Gastroesophageal sphincter (tissue), 4 donors: Measurements from ENCODE around the gene FLRT2. TPM values are rescaled to one million over a fixed set of nuclear protein-coding genes. Genes with fewer than 3 reads are reported as not detected.
A peak's percentile ranks its signal among the peaks of the same experiment; 100 is the strongest.

Experiments used
- ATAC-seq: fragments of 150-250 bp; one replicate; pipeline ENCODE4 v1.9.1; 2016; ENCODE audit warnings: mild to moderate bottlenecking, moderate library complexity
- H3K27ac ChIP-seq, 4 donors: fragments of 200-600 bp; sonication (generic) in 3 of 4; 1 replicate in 3 of 4; 2 replicates in 1 of 4; pipeline ENCODE4 v1.5.1; 2016 to 2019
- H3K27me3 ChIP-seq: fragments of 200-600 bp; sonication (generic); one replicate; pipeline ENCODE4 v1.5.1; 2019
- H3K36me3 ChIP-seq, 2 donors: fragments of 200-600 bp; sonication (generic); one replicate each; pipeline ENCODE4 v1.5.1; 2019; ENCODE audit warnings: control low read depth in 1 of 2
- H3K4me1 ChIP-seq, 3 donors: fragments of 200-600 bp; sonication (generic); 1 replicate in 2 of 3; 2 replicates in 1 of 3; pipeline ENCODE4 v1.5.1; 2016 to 2019; ENCODE audit warnings: control low read depth in 2 of 3
- H3K4me3 ChIP-seq, 2 donors: fragments of 200-600 bp; sonication (generic); one replicate each; pipeline ENCODE4 v1.5.1; 2019; ENCODE audit warnings: mild to moderate bottlenecking in 1 of 2, moderate library complexity in 1 of 2
- H3K9me3 ChIP-seq, 3 donors: fragments of 200-600 bp; sonication (generic); one replicate each; pipeline ENCODE4 v1.5.1; 2017 to 2019; ENCODE audit warnings: control low read depth in 2 of 3
- CTCF ChIP-seq, 4 experiments: fragments of 200-600 bp in 2 of 4; fragments of 450-650 bp in 2 of 4; sonication (generic) in 1 of 4; IDR thresholded peaks; one replicate each; pipeline ENCODE4 v1.5.1; 2017 to 2019; ENCODE audit warnings: antibody characterized with exemption in 4 of 4, mild to moderate bottlenecking in 2 of 4, moderate library complexity in 2 of 4
- EP300 ChIP-seq: sonication (generic); formaldehyde crosslinking; IDR thresholded peaks from one replicate; pipeline ENCODE4 v1.6.1; 2017; ENCODE audit warnings: antibody characterized with exemption, mild to moderate bottlenecking
- POLR2A ChIP-seq, 2 donors: fragments of 450-650 bp; IDR thresholded peaks; one replicate each; pipeline ENCODE4 v1.6.1; 2017; ENCODE audit warnings: antibody characterized with exemption in 2 of 2, mild to moderate bottlenecking in 2 of 2, moderate library complexity in 1 of 2
- POLR2AphosphoS5 ChIP-seq: sonication (generic); formaldehyde crosslinking; IDR thresholded peaks from one replicate; pipeline ENCODE4 v1.6.1; 2017; ENCODE audit warnings: antibody characterized with exemption
- WGBS, 2 donors: methylation state at CpG; one replicate each; pipeline ENCODE4 v1.1.5; 2018; ENCODE audit warnings: low coverage in 1 of 2; 5-methylcytosine and 5-hydroxymethylcytosine counted together
- total RNA-seq, 4 donors: library from RNA; depleted of rRNA; stranded (reverse); fragments of >200 nt; gene quantifications; one replicate each; pipeline ENCODE4 v1.1.0, GENCODE V29; 2016

The FLRT2 gene
- total RNA-seq, 4 donors from 2014 or later = 9.2 to 30.8 (median 16.4) TPM

DNA sequence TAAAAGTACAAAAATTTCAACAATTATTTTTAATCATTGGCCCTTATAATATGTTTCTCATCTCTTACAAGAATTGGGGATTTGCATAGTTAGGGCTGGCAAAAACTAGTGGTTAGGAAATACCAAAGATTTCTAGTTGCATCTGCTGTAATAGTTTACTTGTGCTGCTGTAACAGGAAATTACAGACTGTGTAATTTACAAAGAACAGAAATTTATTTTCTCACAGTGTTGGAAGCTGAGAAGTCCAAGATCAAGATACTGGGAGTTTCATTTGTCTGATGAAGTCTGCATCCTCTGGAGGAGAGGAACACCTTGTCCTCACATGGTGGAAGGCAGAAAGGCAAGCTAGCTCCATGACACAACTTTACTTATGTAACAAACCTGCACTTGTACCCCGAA is 157.0 kb downstream of the FLRT2 start:
- H3K27me3 ChIP-seq = no peaks in the 10 kb centered on the region
- H3K36me3 ChIP-seq = no peaks in the 10 kb centered on the region
- no peak overlapping the region for H3K4me3 ChIP-seq
- H3K27ac ChIP-seq = no peak overlapping the region
- H3K4me1 ChIP-seq = no peaks in the 10 kb centered on the region
- WGBS, 2 donors = 0 to 23% methylated on average over 1 of the region's 1 CpG
- no peak for TF ChIP-seq POLR2AphosphoS5
- no peak for TF ChIP-seq POLR2A (IDR thresholded peaks at IDR 0.05)
- H3K9me3 ChIP-seq = no peaks in the 10 kb centered on the region
- ATAC-seq = peak; percentile 70

- Histone ChIP-seq H3K36me3 (no peaks in the 10 kb centered on the region), H3K27me3 (no peaks in the 10 kb centered on the region), H3K27ac (no peak overlapping the region), H3K4me3 (no peak overlapping the region), H3K9me3 (no peaks in the 10 kb centered on the region), H3K4me1 (no peaks in the 10 kb centered on the region)
- ATAC-seq = no peak
- 36 to 69% methylated on average over 1 of the region's 1 CpG for WGBS, 2 donors
- TF ChIP-seq EP300 (no peak), POLR2AphosphoS5 (no peak), POLR2A (IDR thresholded peaks at IDR 0.05) (no peak), CTCF (IDR thresholded peaks at IDR 0.05) (no peak)
Measured at GRCh38 chr14:85687456-85687855, 157.5 kb downstream of the FLRT2 start.

- ATAC-seq = peak; percentile 75
- Histone ChIP-seq H3K27me3 (no peaks in the 10 kb centered on the region), H3K36me3 (no peaks in the 10 kb centered on the region), H3K4me3 (no peak overlapping the region), H3K27ac (no peak overlapping the region), H3K9me3 (no peaks in the 10 kb centered on the region), H3K4me1 (no peaks in the 10 kb centered on the region)
- 71 to 92% methylated on average over 1 of the region's 1 CpG for WGBS, 2 donors
- TF ChIP-seq POLR2AphosphoS5 (no peak), CTCF (IDR thresholded peaks at IDR 0.05) (no peak), POLR2A (IDR thresholded peaks at IDR 0.05) (no peak), EP300 (no peak)
Measured at GRCh38 chr14:85688006-85688405, 158.1 kb downstream of the FLRT2 start.

DNA sequence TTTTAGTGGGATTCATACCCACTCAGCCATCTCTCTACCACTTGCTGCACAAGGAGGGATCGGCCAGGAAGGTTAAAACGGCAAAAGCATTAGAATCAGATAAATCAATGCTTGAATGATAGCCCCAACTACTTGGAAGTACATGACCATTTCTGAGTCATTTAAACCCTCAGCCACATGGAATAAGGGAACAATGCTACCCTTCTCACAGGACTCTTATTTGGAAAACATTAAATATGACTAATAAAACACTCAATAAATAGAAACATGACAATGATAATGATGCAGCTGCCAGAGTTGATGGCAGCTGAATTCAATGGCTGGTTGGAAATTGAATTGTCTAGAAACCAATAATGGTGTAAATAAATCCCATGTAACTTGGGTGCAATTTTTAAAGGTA is 165.4 kb downstream of the FLRT2 start:
- ATAC-seq = no peak
- no peaks in the 10 kb centered on the region for H3K4me1 ChIP-seq
- no peaks in the 10 kb centered on the region for H3K9me3 ChIP-seq
- no peak overlapping the region for H3K4me3 ChIP-seq
- H3K36me3 ChIP-seq = no peaks in the 10 kb centered on the region
- no peaks in the 10 kb centered on the region for H3K27me3 ChIP-seq
- 76 to 81% methylated on average over 2 of the region's 2 CpGs for WGBS, 2 donors
- no peak overlapping the region for H3K27ac ChIP-seq
- TF ChIP-seq POLR2A (IDR thresholded peaks at IDR 0.05) (no peak), EP300 (no peak), POLR2AphosphoS5 (no peak), CTCF (IDR thresholded peaks at IDR 0.05) (no peak)

DNA sequence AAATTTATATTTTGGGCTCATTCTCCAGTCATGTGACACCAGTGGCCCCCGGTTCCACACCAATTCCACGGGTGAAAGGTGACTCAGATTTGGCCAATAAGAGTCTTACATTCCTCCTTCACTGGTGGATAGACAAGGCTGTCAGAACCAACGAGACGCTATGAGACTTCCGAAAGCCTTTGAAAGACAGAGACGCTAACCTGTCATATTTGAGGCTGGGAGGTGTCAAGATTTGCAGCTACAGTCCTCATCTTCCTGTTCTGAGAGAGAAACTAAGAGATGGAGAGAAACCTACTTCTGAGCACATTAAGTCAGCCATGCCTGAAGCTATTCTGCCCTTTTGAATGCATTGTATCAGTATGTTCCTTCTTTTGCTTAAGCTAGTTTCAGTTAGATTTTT is 171.2 kb downstream of the FLRT2 start:
- H3K36me3 ChIP-seq = no peaks in the 10 kb centered on the region
- WGBS, 2 donors = 83 to 100% methylated on average over 4 to 6 of the region's 6 CpGs
- no peaks in the 10 kb centered on the region for H3K4me1 ChIP-seq
- no peaks in the 10 kb centered on the region for H3K9me3 ChIP-seq
- H3K27ac ChIP-seq = no peak overlapping the region
- no peak for TF ChIP-seq POLR2AphosphoS5
- no peak for TF ChIP-seq POLR2A (IDR thresholded peaks at IDR 0.05)
- TF ChIP-seq EP300 = no peak
- TF ChIP-seq CTCF (IDR thresholded peaks at IDR 0.05) = no peak
- ATAC-seq = no peak
- H3K27me3 ChIP-seq = no peaks in the 10 kb centered on the region
- H3K4me3 ChIP-seq = no peak overlapping the region

DNA sequence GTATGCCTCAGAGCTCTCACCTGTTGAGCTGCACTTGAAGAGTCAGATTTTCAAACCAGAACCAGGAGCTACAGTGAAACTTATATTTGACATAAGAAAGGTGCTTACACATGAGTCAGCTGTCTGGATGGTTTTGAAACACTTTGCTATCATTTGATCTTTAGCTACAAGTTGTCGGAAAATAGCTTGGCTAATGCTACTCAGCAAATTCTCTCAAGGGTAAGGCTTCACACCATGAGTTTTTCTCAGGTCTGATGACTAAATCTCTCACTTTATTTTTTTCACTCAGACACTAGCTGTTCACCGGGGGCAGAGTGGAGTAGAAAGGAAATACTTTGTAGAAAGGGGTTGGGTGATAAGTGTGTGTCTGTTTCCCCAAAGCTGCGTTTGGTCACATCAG is 171.8 kb downstream of the FLRT2 start:
- Histone ChIP-seq H3K4me3 (no peak overlapping the region), H3K9me3 (no peaks in the 10 kb centered on the region), H3K4me1 (no peaks in the 10 kb centered on the region), H3K27ac (no peak overlapping the region), H3K36me3 (no peaks in the 10 kb centered on the region), H3K27me3 (no peaks in the 10 kb centered on the region)
- TF ChIP-seq POLR2A (IDR thresholded peaks at IDR 0.05) = no peak
- no peak for TF ChIP-seq CTCF (IDR thresholded peaks at IDR 0.05)
- no peak for TF ChIP-seq POLR2AphosphoS5
- TF ChIP-seq EP300 = no peak
- ATAC-seq = no peak
- WGBS, 2 donors = 72 to 85% methylated on average over 3 of the region's 3 CpGs
